Activated naive CD4-positive, alpha-beta T cell treated with anti-CD3 and anti-CD28 coated beads, Interleukin-2, amount 50 U/mL, for 72 hours (primary cell): ENCODE measurements around the gene PLA2G3. TPM values are rescaled to one million over a fixed set of nuclear protein-coding genes. Genes with fewer than 3 reads are reported as not detected.
"Not testable (repeated sequence)": the region's sequence is repeated elsewhere in the genome, so short reads cannot be mapped to it uniquely, and the experiment has no call there.

Experiments used
- ATAC-seq, 2 donors: fragments of 150-1000 bp; cut with Tn5 transposase; 2 replicates each; pipeline ENCODE4 v1.10.0; 2021; ENCODE audit warnings: mild to moderate bottlenecking in 2 of 2, moderate library complexity in 2 of 2
- DNase-seq, 2 donors: peaks; one replicate each; pipeline ENCODE4 v3.0.0; 2021 to 2022; ENCODE audit warnings: low spot score in 2 of 2
- H3K27ac Mint-ChIP-seq, 2 donors: one replicate each; pipeline ENCODE4 v1.8.0; 2022; ENCODE audit warnings: mild to moderate bottlenecking in 2 of 2, mixed read lengths in 2 of 2
- H3K36me3 Mint-ChIP-seq, 2 donors: one replicate each; pipeline ENCODE4 v1.8.0; 2022; ENCODE audit warnings: mixed read lengths in 2 of 2
- H3K9me3 Mint-ChIP-seq, 2 donors: one replicate each; pipeline ENCODE4 v1.8.0; 2022; ENCODE audit warnings: mixed read lengths in 2 of 2
- total RNA-seq, 2 donors: library from RNA; stranded (reverse); gene quantifications; one replicate each; pipeline ENCODE4 v1.2.3, GENCODE V29; 2022

The PLA2G3 gene
- total RNA-seq, 2 donors from 2014 or later, result not detected

GRCh38 chr22:31118046-31118820 lies 22.1 kb downstream of the PLA2G3 start:
- H3K36me3 Mint-ChIP-seq, result no peaks in the 10 kb centered on the region

GRCh38 chr22:31112547-31113091 lies 27.7 kb downstream of the PLA2G3 start:
- not testable (repeated sequence) for H3K36me3 Mint-ChIP-seq, DNase-seq, H3K27ac Mint-ChIP-seq, ATAC-seq, H3K9me3 Mint-ChIP-seq

More at GRCh38 chr22:31118046-31118820, 22.1 kb downstream of the PLA2G3 start:
- Mint-ChIP-seq H3K27ac (no peak overlapping the region), H3K9me3 (no peaks in the 10 kb centered on the region)
- DNase-seq (no peak), ATAC-seq (no peak)

DNA sequence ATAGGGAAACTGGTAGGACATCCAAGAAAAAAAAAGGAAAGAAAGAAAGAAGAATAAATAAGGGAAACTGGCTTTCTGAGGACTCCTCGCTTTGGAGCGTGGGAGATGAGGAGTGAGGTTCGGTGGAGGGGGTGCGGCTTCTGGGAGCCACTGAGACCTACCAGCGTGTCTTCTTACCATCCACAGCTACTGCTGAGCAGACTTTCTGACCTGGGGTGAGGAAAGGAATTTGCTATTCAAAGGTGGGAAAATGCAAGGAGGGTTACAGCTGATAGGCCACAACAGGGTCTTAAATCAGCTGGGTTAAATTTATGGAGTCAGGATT lies 32.5 kb downstream of the PLA2G3 start:
- no peaks in the 10 kb centered on the region for H3K9me3 Mint-ChIP-seq
- DNase-seq, result no peak
- ATAC-seq, result peak; percentile 24 to 36
- peak overlapping the region; percentile 62 to 80 for H3K27ac Mint-ChIP-seq
- no peaks in the 10 kb centered on the region for H3K36me3 Mint-ChIP-seq

DNA sequence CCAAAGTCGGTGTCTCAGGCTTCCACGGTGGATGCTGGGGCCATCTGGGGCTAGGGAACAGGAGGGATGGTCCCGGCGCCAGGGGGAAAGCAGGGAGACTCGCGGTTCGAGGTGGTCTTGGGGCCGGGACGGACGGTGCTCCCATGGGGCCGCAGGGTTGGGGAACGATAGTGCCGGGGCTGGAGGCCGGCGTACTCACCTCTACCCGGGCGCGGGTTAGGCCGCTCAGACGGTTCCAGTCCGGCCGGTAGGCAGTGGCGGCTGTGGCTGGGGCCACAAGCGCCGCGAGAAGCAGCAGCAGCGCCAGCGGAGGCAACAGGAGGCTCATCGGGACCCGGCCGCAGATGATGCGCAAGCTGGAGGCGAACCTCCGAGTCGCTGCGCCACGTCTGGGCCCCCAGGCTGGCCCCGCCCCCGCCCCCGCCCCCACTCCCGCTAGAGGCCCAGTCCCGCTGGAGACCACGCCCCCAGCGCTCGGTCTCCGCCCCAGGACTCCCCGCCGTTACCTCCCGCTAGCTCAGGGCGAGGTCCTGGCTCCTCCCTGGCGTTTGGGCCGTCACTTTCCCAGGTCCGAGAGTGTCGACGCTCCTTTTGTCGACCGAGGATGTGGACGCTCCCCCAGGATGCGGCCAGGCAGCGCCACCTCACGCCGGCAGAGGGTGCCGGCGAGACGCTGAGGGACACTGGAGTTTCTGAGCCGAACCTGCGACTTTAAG lies 33.0 kb downstream of the PLA2G3 start, which contains the start of gene SELENOM:
Gene SELENOM, minus strand, starts transcription at position 391 of the 716 bp plus-strand sequence. Its CDS starts 63 bp downstream, at position 328.
- DNase-seq, result peak; percentile 88 to 93
- ATAC-seq, result peak; percentile 96 to 97
- H3K27ac Mint-ChIP-seq, result peak within 1 kb of the TSS; percentile 72 to 80
- H3K36me3 Mint-ChIP-seq, result no peaks in the 10 kb centered on the region
- no peaks in the 10 kb centered on the region for H3K9me3 Mint-ChIP-seq

DNA sequence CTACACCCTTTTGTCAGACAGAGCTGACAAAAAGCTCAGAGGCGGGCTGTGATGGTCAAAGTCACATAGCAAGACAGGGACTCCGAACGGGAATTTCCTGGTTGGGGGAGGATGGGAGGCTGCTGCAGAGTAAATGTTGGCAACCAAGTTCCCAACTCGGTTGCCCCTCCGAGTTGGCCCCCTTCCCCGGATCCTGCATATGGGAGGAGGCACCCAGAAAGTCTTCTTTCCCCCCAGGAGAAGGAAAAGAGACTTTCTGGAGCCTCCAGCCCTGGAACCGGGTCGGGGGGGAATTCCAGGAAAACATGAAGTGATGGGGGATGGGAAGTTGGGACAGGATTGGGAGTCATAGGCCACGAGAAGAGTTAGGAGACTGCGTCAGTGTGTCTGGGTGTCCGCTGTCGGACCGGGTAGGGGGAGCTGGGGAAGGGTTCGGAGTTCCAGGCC lies 33.6 kb downstream of the PLA2G3 start:
- Mint-ChIP-seq H3K27ac (peak overlapping the region; percentile 72 to 80), H3K36me3 (no peaks in the 10 kb centered on the region), H3K9me3 (no peaks in the 10 kb centered on the region)
- no peak for ATAC-seq
- DNase-seq, result no peak

- Mint-ChIP-seq H3K27ac (peak overlapping the region in 1 of 2 donors; percentile 80), H3K36me3 (no peaks in the 10 kb centered on the region), H3K9me3 (no peaks in the 10 kb centered on the region)
- ATAC-seq (no peak), DNase-seq (no peak)
These were observed 34.2 kb downstream of the PLA2G3 start for GRCh38 chr22:31106001-31106571.

DNA sequence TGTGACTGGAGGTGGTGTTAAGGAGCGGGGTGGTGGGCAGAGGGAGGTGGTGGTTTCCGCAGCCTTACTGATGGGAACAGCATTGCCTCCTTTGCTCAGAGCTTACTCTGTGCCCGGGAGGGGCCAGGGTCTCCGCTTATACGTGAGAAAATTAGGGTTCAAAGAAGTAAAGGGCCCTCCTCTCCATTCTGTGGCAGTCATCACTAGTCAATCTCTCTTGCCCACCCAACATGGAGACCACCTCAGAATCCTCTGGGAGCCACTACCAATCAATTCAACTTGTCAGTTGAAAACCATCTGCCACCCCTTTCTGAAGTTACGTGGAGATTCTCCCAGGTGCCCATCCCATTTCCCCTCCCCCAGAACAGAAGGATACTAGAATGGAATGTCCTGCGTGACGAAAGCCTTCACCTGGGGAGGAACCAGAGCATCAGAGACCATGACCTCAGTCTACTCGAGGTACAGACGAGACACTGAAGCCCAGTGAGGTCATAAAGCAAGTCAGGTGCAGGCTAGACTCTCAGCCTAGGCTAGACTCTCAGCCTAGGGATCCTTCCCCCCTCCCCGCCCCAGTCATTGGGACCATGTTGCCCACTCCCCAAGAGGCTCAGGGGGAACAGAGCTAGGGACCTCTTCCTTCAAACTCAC lies 34.9 kb downstream of the PLA2G3 start:
- no peak for DNase-seq
- ATAC-seq, result no peak
- Mint-ChIP-seq H3K27ac (peak overlapping the region in 1 of 2 donors; percentile 80), H3K9me3 (no peaks in the 10 kb centered on the region), H3K36me3 (no peaks in the 10 kb centered on the region)

DNA sequence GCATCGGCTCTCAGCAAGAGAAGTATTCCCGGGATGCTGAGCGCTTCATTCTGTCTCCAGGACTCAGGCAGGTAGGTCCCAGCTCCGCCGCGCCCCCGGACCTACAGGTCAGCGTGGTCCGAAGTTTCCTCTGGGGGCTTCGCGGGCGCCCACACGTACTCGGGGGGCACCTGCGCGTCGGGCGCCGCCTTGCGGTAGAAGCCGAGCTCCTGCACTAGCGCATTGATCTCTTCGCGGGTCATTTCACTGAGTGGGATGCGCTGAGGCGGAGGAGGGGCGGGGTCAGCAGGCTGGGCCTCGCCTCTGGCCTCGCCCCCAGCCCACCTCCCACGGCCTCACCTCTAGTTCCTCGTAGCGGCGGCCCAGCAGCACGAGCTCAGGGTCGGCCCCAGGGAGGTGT lies 35.4 kb downstream of the PLA2G3 start:
- H3K36me3 Mint-ChIP-seq, result no peaks in the 10 kb centered on the region
- no peak for ATAC-seq
- no peak overlapping the region for H3K27ac Mint-ChIP-seq
- no peak for DNase-seq
- H3K9me3 Mint-ChIP-seq, result no peaks in the 10 kb centered on the region

GRCh38 chr22:31103899-31104694 lies 36.2 kb downstream of the PLA2G3 start:
- Mint-ChIP-seq H3K36me3 (no peaks in the 10 kb centered on the region), H3K9me3 (no peaks in the 10 kb centered on the region), H3K27ac (no peak overlapping the region)
- no peak for ATAC-seq
- DNase-seq, result no peak

GRCh38 chr22:31103111-31103510 lies 37.2 kb downstream of the PLA2G3 start:
- ATAC-seq (no peak), DNase-seq (no peak)
- H3K9me3 Mint-ChIP-seq, result no peaks in the 10 kb centered on the region
- H3K36me3 Mint-ChIP-seq, result no peaks in the 10 kb centered on the region
- no peak overlapping the region for H3K27ac Mint-ChIP-seq

DNA sequence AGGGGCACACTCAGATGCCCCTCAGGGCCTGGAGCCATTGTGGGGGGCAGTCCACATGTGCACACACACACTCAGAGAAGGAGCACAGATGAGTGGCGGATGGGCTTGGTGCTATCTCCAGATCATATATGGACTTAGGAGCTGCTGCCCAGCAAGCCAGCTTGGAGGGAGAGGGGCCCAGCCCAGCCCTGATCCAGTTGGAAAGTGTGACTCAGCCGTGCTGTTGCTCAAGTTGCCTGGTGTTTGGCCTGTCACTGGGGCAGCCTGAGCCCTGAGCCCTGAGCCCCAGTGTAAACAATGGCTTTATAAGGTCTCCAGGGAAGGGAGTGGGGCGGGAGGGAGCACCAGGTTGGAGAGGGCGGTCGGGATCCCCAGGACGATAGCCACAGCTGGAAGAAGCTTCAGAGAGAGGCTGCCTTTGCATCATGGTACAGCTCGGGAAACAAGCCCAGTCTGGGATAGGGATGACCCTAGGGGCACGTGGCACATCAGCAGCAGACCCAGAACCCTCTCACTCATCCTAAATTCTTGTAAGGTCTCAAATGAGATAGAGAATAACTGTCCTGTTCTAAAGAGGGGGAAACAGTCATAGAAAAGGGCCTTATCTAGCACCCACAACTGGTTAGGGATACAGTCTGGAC lies 37.7 kb downstream of the PLA2G3 start:
- no peak for ATAC-seq

DNA sequence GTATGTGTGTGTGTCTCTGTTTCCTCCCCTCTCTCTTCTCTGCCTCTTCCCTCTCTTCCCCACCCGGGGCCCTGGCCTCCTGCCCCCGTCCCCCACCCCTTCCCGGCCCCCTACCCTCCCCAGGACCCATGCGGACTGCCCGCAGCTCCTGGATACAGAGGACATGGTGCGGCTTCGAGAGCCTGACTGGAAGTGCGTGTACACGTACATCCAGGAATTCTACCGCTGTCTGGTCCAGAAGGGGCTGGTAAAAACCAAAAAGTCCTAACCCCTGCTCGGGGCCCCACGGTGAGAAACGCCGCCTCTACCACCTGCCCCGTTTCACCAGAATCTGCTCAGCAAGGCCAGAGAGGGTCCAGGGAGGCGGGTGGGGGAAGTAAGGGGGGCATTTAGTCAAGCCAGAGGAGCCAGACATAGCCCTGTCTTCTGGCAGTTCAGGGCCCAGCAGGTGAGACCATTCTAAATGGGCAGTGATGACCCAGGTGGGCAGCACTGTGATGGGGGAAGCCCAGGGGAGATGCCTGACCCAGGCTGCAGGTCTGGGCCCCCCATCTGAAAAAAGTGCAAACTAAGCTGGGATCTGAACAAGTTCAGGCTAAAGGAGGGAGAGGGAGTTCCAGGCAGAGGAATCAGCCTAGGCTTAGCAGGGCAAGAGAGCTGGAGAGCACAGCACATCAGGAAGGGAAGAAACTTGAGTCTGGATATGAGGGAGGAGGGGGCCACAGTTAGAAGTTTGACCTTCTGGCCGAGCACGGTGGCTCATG lies 39.4 kb downstream of the PLA2G3 start:
- Mint-ChIP-seq H3K27ac (peak overlapping the region in 1 of 2 donors; percentile 36), H3K9me3 (no peaks in the 10 kb centered on the region), H3K36me3 (no peaks in the 10 kb centered on the region)
- no peak for ATAC-seq
- DNase-seq, result no peak

More for the DNA sequence above, 37.7 kb downstream of the PLA2G3 start:
- H3K9me3 Mint-ChIP-seq, result no peaks in the 10 kb centered on the region
- no peak overlapping the region for H3K27ac Mint-ChIP-seq
- no peak for DNase-seq
- H3K36me3 Mint-ChIP-seq, result no peaks in the 10 kb centered on the region

- ATAC-seq, result no peak
These were observed 40.2 kb downstream of the PLA2G3 start for GRCh38 chr22:31099841-31100761.

DNA sequence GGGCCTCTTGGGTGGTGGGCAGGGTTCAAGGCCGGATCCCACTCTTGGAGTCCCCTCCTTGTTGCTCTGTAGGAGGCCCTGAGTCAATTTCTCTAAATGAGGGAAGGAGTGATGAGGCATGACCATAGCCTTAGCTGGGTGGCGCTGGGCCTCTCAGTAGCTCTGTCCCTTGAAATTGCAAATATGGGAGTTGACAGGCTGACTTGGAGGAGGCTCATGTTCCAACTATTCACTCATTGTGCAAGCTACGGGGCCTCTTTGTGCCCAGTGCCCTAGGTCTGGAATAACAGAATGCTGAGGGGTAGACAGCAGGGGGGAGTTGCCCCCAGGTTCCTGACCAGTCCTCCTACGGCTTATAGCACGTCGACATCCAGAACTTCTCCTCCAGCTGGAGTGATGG lies 40.9 kb downstream of the PLA2G3 start:
- DNase-seq (no peak), ATAC-seq (no peak)
- H3K36me3 Mint-ChIP-seq, result no peaks in the 10 kb centered on the region
- no peaks in the 10 kb centered on the region for H3K9me3 Mint-ChIP-seq
- H3K27ac Mint-ChIP-seq, result no peak overlapping the region

More at GRCh38 chr22:31099841-31100761, 40.2 kb downstream of the PLA2G3 start:
- H3K27ac Mint-ChIP-seq, result peak overlapping the region in 1 of 2 donors; percentile 86
- H3K36me3 Mint-ChIP-seq, result no peaks in the 10 kb centered on the region
- DNase-seq, result no peak
- H3K9me3 Mint-ChIP-seq, result no peaks in the 10 kb centered on the region
